ENCODE data around the gene HIBADH.

The HIBADH gene

DNA sequence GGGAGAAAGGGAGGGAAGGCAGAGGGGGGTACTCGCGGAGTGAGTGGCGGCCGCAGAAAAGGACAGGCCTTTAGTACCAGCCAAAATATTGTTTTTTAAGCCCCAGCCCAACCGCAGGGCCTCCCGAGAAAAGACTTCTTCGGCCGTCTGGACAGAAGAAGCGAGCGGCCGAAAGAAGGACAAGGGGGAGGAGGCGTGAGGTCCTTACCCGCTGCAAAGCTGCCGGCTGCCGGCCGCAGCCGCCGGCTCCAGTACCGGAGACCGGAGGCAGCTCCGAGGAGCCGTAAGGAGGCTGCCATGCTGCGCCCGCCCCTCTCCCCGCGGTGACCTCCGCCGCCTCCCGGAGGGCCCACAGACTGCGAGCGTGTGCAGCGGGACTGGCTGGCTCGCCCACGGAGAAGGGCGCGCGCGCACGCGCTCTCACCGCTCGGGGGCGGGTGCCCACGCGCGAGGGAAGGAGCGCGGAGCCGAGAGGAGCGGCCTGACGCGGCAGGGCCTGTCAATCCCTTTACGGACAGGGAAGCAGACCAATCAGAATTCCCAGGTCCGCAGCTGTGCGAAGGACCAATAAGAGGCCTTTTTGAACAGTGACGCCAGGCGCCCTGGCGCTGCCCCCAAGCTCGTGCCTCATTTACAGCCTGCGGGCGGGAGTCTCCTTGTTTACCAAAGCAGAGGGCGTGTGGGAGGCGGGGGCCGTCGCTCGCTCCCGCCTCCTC lies at the start of gene HIBADH:
Gene HIBADH, minus strand, starts transcription at position 394 of the 716 bp plus-strand sequence. Its CDS starts 95 bp downstream, at position 299.
- DNase-seq = peak; percentile 96

DNA sequence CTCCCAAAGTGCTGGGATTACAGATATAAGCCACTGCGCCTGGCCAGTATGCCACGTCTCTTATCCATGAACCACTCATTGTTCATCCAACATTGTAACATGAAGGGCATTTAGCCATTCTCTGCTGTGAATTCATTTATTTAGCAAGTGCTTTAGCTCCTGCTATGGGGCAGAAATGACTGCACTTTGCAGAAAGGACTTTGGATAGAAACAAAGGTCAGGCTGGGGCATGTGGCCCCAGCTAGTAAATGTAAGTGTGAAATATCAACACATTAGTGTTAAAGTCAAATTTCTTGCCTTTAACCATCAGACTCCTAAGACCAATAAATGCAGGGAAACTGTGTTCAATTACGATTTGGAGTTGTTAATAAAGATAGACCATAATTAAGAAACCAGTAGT lies 49.5 kb upstream of the HIBADH start:
- DNase-seq = no peak

DNA sequence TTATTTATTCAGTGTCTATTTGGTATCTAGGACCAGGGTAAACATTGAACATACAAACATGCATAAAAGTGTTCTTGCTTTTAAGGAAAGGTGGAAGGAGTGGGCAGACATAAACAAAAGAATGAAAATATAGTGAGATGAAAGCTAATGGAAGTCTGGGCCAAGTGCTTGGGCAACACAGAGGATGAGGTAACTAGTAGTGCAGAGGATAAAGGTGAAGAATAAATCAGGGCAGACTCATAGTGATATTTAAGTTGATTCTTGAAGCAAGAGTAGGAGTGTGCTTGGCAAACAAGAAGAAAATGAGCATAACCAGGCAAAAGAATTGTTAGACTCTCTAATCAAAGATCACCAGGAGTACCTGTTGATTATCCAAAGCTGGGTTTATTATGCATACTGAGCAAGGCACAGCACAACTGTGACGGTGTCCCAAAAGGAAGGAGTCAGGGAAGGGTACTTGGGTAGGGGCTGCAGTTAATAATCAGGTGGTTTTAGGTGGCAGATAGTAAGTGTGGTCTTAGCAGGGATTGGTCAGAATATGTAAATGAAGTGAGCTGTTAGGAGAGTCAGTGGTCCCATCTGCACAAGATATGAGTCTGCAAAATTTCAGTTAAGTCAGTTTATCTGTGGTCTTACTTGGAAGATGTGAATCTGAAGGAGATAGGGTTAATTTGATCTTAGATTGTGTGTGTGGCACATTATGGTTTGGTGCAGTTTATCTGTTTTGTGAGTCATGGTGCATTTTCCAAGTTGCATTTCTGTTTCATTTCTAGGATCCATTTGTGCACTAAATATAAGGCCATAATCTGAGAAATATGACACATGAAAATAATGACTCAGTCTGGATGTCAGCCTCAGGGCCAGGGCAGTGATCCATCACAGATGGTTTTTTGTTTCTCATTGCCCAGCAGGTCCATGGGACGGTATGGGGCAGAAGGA lies 46.7 kb upstream of the HIBADH start:
- peak; percentile 19 for DNase-seq

DNA sequence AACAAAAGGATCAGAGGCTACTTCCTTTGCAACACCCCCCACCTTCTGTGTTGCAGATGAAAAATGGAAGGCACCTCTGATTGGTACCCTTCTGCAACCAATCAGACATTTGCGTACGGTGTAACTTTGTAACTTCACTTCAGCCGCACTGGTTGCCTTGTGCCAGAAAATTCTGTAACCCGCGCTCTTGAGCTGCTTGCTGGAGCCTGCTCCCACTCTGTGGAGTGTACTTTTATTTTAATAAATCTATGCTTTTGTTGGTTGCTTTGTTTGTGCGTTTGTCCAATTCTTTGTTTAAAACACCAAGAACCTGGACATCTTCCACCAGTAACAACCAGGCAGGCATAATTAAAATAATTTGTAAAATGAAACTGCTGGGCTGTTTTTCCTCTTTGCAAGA lies 45.8 kb upstream of the HIBADH start:
- no peak for DNase-seq

DNA sequence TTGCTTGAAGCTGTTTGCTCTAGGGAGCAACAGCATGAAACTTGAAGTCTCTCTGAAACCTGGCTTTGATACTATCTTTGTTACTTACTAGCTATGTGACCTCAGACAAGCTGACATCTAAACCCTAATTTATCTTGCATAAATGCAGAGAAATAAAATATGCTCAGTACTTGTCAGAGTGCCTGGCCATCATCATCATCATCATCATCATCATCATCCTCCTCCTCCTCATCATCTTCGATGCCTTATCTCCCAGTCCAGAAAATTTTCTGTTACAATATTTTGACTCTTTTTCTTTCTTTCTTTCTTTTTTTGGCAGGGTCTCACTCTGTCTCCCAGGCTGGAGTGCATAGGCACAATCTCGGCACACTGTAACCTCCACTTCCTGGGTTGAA lies 42.5 kb upstream of the HIBADH start:
- no peak for DNase-seq

DNA sequence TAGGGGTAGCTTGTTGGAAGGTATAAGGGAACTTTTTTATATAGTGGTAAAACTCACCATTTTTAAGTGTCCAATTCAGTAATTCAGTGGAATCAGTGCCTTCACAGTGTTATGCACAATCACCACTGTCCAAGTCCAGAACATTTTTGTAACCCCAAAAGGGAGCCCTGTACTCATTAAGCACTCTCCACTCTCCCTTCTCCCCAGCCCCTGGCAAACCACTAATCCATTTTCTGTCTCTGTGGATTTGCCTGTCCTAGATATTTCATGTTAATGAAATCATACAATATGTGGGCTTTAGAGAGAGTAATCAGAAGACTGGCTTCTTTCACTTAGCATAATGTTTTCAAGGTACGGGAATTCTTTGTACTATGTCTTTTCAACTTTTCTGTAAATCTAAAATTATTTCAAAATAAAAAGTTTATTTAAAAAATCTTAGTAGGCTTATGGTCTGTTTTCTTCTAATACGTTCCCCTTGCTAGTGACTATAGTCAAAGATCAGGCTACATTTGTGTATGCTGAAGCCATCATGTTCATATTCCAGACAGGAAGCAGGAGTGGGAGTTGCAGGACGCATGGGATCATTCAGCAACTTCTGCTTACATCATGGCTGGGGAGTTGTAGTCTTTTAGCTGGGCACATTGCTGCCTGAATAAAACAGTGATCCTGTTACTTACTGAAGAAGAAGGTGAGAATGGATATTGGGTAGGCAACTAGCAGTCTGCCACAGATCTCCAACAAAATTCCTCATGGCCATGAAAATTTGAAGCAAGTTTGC lies 41.9 kb upstream of the HIBADH start:
- DNase-seq = no peak

DNA sequence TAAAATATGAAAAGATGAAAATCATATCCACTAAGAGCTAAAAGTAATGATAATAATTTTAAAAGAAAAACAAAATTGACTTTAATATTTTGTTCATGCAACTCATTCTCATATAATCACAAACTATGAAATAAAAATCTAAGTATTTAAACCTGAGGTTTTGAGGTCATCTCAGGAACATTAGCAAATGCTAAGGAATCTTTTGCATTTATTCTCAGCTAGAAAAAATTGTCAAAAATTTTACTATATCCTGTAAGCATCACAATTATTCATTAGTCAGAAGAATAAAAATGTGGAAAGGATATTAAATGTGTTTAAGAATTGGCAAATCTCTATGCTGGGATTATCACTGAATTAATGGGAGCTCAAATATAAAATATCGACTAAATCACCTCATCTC lies 40.5 kb upstream of the HIBADH start:
- no peak for DNase-seq

DNA sequence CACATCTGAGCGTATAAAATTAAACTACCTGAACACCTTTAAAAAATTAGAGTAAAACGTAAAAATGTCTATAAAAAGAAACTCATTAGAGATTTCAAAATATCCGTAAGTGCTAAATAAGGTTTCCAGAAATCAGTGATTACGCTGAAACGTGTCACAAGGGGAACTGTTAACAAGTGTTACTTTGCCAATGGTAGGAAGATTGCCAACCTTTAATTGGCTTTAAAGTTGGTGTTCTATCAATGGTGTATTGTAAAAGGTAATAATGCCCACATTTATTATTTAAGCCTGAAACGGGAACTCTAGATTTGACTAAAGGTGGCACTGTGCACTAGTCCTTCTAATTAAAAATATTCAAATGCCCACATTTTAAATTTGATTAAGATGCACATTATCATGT lies 37.8 kb upstream of the HIBADH start:
- no peak for DNase-seq

DNA sequence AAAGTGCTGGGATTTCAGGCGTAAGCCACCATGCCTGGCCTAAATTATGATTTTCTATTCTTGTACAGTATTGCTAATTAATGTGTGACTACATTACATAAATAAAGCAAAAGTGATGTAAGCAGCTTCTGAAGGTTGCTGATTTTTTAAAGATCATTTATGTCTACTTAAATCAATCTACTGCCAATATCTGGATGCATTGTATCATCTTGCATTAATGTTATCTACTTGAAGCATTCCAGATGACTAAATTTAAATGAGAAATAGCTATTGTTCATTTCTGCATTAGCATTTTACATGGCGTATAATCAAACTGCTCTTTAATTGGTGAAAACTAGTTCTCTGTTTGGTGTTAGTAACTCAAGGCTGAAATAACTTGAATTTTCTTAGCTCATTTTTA lies 37.1 kb upstream of the HIBADH start:
- DNase-seq = no peak

DNA sequence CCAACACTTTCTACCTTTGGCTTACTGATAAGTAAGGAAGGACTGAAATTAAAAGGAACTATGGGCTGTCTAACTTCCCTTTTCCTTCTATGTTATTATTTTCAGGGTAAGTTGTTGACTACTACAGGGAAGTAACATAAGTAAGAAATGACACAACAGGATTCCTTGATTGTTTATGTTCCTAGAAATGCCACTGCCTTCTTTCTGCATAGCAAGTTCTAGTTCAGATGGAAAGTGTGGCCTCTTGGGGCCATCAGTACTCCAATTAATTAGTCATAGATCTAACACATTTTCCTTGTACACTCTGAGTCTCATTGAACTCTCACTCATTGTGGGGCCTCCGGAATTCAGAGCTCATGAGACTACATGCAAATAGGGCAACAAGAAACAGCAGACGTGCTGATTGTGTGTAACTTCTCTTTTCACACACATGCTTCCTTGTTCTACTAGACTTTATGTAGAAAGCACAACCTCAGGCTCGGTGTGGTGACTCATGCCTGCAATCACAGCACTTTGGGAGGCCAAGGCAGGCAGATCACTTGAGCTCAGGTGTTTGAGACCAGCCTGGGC lies 35.3 kb upstream of the HIBADH start:
- DNase-seq = peak; percentile 74

DNA sequence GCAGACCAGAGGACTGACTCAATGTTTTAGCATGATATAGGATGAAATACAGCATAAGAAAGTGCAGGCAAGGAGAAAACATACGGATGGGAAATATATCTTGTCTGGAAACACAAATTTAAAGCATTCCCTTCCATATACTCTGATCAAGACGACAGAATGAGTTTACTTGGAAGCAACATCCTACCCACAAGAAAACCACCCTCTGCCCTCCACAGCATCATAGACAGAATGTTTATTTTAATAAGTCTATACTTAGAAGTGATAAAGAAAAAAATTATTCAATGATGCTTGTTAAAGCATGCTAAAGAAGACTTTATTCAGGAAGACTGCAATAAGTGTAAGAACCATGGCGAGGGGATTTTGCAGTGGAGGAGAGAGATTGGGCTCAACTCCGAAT lies 32.4 kb upstream of the HIBADH start:
- no peak for DNase-seq

DNA sequence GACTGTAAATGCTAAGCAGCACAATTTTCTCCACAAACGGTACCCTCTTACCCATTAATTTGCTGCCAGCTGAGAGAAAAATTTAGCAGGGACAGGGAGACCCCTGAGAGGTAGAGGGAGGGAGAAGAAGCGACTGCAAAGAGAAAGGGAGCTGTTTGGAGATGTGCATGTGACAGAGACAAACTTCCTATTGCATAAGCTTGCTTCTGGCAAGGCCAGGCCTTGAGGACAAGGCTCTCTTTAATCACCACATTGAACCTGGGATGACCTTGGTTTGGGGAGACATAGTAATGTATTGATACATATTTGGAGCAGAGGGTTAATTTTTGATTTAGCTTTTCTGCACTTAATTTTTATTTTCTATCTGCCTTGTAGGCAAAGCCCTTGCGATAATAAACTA lies 31.1 kb upstream of the HIBADH start:
- peak; percentile 42 for DNase-seq

DNA sequence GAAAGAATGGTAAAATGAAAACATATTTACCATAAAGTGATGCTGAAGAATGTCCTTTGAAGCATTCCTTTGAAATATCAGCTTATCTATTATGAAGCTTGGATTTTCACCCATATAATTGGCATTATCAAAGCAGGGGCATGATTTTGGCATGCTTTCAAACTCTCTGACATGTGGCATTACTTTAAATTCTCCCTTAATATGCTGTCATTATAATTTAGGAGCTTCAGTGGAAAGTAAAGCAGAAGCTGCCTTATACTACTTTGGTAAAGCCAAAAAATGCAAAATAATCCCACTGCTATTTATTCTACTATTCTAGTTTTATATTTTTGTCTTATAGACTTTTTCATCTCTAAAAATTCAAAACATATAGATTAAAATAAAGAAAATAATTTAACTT lies 28.0 kb upstream of the HIBADH start:
- no peak for DNase-seq

DNA sequence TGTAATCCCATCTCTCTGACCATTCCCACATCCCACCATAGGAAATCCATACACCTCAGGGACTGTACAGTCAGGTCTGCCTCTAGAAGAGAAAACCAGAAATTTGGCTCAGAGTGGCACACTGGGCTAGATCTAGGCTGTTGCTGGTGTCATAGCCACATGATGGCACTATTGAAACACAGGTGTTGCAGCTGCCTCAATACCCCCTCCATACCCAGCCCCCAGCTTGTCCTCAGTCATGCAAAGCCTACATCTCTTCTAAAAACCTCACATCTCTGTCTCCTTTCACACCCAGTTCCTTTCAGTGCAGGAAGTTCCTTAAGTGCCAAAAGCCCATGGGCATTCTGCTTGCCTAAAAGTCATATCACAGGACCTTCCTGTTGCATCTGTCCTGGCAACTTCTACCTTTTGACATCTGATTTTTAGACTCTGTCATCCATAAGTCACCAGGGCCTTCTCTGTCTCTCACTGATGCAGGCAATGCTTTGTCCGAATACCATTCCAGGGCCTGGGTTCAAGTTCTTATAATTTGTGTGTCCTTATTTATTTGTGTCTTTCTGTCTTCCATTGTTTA lies 27.0 kb upstream of the HIBADH start:
- peak; percentile 50 for DNase-seq

DNA sequence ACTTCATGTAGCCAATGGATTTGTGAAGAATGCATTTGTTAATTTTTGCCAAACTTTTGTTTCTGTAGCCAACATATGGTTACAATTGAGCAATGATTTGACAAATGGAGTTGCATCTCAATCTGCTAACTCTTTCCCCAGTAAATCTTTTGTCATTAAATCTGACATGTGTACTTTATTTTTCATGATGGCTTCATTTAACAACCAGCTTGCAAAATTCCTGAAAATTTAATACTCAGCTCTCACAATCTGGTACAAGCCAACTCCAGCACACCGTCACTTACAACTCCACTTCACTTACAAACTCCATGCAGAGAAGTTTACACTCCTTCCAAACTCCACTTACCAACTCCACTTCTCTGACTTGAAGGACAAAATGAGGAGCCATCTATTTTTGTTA lies 26.5 kb upstream of the HIBADH start:
- DNase-seq = no peak

DNA sequence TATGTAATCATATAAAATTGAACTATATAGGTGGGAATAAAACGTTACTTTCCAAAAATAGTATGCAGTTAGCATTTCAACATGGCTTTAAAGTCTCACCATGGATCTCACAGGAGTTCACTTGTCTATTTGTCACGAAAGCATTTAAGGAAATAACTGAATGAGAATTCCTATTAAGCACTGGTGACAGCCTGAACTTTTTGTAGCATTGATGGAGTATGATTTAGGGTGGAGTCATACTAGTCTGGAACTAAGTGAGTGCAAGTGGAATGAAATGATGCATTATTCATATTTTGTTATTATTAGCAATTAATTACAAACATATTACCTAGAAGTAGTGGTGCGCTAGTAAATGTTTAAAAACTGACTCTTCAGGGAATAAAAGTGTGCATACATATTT lies 26.0 kb upstream of the HIBADH start:
- no peak for DNase-seq

DNA sequence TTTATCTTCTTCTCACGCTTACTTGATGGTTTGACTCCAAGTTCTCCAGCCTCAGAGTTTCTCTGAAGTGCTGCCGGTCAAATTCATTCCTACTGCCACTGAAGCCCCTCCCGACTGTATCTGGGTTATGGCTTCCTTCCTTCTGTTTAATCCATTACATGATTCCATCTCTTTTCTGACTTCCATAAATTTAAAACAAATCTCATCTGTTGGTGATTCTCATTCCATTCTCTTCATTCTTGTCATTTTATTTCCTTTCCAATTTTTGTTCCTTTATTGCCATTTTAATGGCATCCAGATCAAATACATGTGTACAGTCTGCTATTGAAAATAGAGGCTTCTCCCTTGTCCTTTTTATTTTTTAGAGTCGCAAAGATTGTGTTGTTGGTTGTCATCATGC lies 25.4 kb upstream of the HIBADH start:
- no peak for DNase-seq

DNA sequence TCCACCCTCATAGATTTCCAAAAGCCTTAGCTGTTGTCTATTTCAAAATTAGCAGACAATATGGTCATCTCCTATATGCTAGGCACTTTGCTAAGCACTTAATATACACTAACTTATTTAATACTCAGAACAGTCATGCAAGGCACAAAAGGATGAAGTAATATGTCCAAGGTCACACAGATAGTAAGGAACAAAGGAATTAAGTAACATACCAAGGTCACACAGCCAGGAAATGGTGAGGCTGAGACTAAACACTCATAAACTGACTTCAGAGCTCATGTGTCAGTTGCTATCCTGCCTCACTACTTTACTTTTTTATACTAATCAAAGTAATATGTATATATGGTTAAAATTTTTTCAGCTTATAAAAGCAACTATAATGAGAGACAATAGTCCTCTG lies 23.6 kb upstream of the HIBADH start:
- DNase-seq = no peak

DNA sequence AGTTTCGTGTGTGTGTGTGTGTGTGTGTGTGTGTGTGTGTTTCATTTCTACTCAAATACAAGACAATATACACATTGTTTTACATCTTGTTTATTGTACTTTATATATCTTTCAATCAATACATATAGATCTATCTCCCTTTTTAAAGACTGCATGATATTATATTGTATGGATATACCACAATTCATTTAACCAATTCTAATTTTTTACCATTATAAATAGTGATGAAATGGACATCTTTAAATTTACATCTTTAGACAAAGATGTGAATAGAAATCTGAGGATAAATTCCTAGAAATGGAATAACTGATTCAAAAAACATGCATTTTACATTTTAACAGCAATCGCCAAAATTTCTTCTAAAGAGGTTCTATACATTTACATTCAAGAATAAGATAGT lies 23.2 kb upstream of the HIBADH start:
- no peak for DNase-seq

DNA sequence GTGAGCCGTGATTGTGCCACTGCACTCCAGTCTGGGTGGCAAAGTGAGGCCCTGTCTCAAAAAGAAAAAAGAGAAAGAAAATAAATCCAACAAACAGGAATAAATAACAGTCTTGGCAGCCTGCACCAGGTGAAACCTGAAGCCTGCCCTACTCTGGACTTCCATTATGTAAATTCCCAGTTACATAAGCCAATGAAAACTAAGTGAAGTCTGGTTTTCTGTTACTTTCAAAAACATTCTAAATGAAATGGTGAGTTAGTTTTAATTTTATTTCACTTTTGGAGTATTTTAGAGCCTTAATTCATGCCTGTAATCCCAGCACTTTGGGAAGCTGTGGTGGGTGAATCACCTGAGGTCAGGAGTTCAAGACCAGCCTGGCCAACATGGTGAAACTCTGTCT lies 22.5 kb upstream of the HIBADH start:
- no peak for DNase-seq

DNA sequence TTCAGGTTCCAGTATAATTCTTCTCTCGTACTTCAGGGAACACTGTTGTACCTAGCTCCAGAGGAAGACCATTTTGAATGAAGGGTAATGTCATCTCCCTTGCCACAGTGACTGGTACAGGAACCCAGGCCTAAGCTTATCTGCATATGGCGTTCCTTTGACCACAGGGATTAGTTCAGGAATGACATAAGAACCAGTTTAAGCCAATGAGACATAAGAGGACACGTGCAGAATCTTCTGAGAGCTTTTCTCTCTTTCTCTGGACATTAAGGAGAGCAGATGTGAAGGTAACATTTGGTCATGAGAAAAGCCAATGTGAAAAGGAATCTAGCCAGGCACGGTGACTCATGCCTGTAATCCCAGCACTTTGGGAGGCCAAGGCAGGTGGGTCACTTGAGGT lies 21.8 kb upstream of the HIBADH start:
- no peak for DNase-seq

DNA sequence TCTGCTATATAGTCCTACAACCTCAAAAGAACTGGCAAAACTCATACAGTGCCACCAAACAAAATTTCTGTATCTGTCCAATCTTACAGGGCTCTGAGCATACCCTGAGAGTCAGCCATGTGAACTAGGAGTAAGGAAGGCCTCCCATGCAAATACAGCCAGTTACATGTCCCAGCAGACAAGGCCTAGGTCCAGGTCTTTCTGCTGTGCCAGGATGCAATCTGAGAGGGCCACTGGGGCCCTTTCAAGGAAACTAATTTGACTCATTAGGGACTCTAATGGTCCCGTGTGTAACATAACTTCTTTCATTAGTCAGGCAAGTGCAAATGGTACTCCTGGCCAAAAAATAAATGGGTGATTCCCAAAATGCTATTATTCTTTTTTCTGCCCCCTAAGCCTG lies 17.9 kb upstream of the HIBADH start:
- DNase-seq = no peak
